Measurements from ENCODE around the gene PRR30. TPM values are rescaled to one million over a fixed set of nuclear protein-coding genes. Genes with fewer than 3 reads are reported as not detected.
A peak's percentile ranks its signal among the peaks of the same experiment; 100 is the strongest.

PRR30 gene
- total RNA-seq, 1 donor from 2014 or later, result not detected

DNA sequence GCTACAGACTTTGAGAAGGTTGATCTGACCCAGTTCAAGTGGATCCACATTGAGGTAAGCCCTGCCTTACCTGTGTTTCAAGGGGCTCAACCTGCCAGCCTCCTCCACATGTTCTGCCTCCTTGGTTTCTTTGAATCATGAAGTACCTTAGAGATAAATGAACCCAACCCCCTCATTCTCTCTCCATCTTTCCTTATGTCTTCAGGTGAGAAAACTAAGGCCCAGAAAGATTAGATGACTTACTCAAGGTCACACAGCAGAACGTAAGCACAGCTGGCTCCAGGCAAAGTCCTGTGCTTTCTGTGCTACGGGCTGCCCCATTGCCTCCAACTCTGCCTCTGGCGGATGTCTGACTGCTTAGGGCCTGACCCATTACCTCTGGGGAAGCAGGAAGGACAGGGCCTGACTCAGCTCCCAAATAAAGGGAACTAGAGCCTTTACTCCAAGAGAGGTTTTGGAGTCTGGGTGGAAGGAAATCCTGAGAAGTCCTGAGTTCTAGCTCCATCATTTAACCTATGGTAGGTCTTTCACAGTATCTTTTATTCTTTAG, 42.4 kb downstream of the PRR30 start:
- intact Hi-C loops (cut with micrococcal nuclease), result loop anchor here (2.0 to 5.0 kb wide), 2 partner anchors 95 to 184 kb away; no protein-coding TSS in a partner anchor
- no peak for DNase-seq (ENCODE audit: low spot score)
- no peak overlapping the region for H3K27ac Mint-ChIP-seq
- peaks cover 9% of the 10 kb centered on the region for H3K4me1 Mint-ChIP-seq (ENCODE audit: low read depth)
- no peaks in the 10 kb centered on the region for H3K27me3 Mint-ChIP-seq (ENCODE audit: low read depth)
- no peak overlapping the region for H3K4me3 Mint-ChIP-seq (ENCODE audit: low read depth)
- H3K9me3 Mint-ChIP-seq, result no peaks in the 10 kb centered on the region
- H3K36me3 Mint-ChIP-seq (ENCODE audit: low read depth), result no peaks in the 10 kb centered on the region

DNA sequence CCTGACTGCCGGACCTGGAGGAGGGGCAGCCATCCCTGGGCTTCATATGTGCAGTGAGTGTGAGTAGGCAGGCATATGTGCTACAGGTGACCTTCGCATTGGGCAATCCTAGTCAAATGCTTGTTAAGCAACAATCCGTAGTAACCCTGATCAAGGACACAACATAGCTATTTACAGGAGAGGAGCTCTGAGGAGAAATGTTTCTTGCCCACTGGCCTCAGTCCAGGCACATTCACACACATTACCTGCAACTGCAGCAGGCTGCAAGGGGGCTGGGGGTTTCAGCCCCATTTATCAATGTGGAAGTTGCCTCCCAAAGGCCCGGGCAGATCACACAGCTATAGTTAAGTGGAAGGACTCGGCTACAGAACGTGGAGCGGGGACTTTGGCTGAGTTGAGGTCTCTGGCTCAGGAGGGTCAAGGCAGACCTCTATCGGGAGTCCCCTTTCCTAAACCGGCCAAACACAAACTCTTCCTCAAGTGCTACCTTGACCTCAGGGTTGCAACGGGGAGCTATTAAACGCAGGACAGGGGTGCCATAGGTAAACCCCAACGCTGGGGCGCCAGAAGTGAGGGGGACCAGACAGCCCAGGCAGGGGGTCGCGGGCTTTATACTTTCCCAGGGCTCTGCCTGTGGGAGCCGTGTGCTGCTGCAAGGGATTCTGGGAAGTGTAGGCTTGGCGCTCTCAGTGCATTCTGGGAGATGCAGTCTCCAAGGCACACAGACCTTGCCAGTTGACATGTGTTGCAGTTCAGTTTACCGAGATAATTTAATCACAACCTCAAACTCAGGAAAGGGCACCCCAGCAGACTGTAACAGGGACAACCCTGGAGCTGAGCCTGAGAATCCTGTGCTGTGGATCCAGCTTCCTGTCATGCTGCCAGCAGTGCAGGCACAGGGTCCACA, 43.2 kb downstream of the PRR30 start:
- Mint-ChIP-seq H3K27ac (peak overlapping the region; percentile 24), H3K36me3 (ENCODE audit: low read depth) (no peaks in the 10 kb centered on the region), H3K4me1 (ENCODE audit: low read depth) (peaks cover 9% of the 10 kb centered on the region), H3K27me3 (ENCODE audit: low read depth) (no peaks in the 10 kb centered on the region), H3K9me3 (no peaks in the 10 kb centered on the region), H3K4me3 (ENCODE audit: low read depth) (peak overlapping the region; percentile 51)
- no peak for DNase-seq (ENCODE audit: low spot score)
- intact Hi-C loops (cut with micrococcal nuclease), result loop anchor here (2.0 to 5.0 kb wide), 2 partner anchors 96 to 185 kb away; no protein-coding TSS in a partner anchor

DNA sequence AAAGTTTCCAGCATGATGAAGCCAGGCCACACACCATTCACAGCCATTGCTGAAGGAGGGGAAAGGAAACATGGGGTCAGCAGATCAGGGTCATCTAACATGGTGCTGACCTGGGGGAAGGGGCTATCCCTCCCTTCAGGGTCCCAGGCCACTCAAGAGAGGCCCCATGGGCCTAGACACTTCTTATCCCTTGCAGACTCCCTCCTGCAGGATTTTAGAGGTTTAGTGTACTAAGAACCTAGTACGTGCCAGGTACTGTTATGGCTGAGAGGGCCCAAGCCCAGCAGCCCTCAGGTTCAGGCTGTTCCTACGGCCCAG, 43.8 kb downstream of the PRR30 start:
- Mint-ChIP-seq H3K27me3 (ENCODE audit: low read depth) (no peaks in the 10 kb centered on the region), H3K4me3 (ENCODE audit: low read depth) (peak overlapping the region; percentile 21), H3K27ac (no peak overlapping the region), H3K4me1 (ENCODE audit: low read depth) (peaks cover 9% of the 10 kb centered on the region), H3K9me3 (no peaks in the 10 kb centered on the region), H3K36me3 (ENCODE audit: low read depth) (no peaks in the 10 kb centered on the region)
- intact Hi-C loops (cut with micrococcal nuclease), result loop anchor here (5.0 kb wide), 1 partner anchor 97 kb away; no protein-coding TSS in a partner anchor
- no peak for DNase-seq (ENCODE audit: low spot score)

DNA sequence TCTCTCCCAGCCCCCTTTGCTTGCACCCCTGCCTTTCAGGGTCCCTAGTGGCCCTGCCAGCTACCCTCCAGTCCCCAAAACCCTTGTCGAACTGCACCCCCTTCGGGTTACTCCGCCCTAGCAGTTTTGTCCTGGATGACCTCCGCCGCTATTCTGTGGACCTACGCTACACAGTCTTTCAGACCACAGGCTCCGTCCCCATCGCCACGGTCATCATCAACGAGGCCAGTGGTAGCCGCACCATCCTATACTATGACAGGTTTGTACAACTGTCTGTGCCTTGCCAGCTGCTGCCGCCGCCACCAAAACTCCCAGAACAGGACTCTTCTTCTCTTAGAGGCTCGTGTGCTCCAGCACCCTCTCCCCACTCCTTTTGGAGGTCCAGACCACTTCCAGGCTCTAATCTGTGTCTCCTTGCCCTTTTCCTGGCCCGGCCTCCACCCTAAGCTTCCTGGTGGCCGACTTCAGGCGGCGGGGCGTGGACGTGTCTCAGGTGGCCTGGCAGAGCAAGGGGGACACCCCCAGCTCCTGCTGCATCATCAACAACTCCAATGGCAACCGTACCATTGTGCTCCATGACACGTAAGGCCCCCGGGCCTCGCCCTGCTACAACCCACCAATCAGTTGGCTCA, 44.7 kb downstream of the PRR30 start:
- H3K9me3 Mint-ChIP-seq, result no peaks in the 10 kb centered on the region
- intact Hi-C loops (cut with micrococcal nuclease), result no loop called here
- no peaks in the 10 kb centered on the region for H3K27me3 Mint-ChIP-seq (ENCODE audit: low read depth)
- H3K36me3 Mint-ChIP-seq (ENCODE audit: low read depth), result no peaks in the 10 kb centered on the region
- DNase-seq (ENCODE audit: low spot score), result no peak
- peaks cover 9% of the 10 kb centered on the region for H3K4me1 Mint-ChIP-seq (ENCODE audit: low read depth)
- no peak overlapping the region for H3K4me3 Mint-ChIP-seq (ENCODE audit: low read depth)
- no peak overlapping the region for H3K27ac Mint-ChIP-seq

DNA sequence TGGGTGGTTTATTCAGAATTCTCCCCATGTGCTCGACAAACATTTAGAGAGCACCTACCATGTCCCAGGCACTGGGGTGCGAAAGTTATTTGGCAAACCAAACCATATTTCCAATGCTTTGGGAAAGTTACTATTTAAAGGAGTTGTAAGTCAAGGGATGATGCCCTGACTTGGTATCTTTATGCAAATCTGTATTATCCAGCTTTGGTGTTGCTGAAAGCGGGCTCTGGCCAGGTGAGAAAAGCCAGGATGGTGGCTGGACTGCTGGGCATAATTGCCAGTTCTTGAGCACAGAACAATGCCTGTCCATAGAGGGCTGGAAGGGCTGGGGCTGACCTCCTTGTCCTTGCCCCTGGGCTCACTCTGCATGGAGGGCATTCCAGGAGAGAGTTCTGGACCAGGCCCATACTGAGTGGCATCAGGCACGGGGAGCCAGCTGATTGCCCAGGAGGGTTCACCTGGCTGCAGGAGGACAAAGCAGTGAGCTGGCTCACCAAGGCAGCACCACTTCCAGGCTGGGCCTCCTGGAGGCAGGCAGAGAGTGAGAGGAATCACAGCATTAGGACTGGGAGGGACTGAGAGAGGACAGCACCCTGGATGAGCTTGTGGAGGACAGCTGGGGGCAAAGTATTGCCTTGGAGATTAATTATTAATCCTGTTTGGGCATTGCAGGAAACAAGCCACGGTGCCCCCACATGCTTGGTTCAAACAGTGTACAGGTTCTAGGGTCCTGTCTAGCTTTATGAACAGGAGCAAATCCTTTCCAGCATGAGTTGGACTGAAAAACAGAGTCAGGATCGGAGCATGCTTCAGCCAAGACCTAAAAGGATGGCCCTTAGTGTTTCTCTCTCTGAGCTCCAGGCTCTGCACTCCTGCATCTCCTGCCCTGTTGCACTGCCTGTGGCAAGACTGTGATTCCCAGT, 45.5 kb downstream of the PRR30 start:
- Mint-ChIP-seq H3K4me1 (ENCODE audit: low read depth) (peaks cover 9% of the 10 kb centered on the region), H3K27me3 (ENCODE audit: low read depth) (no peaks in the 10 kb centered on the region), H3K4me3 (ENCODE audit: low read depth) (no peak overlapping the region), H3K36me3 (ENCODE audit: low read depth) (no peaks in the 10 kb centered on the region), H3K9me3 (no peaks in the 10 kb centered on the region), H3K27ac (no peak overlapping the region)
- DNase-seq (ENCODE audit: low spot score), result no peak
- intact Hi-C loops (cut with micrococcal nuclease), result no loop called here

GRCh38 chr2:27092696-27093429, 46.3 kb downstream of the PRR30 start:
- H3K9me3 Mint-ChIP-seq, result no peaks in the 10 kb centered on the region
- intact Hi-C loops (cut with micrococcal nuclease), result no loop called here
- no peak overlapping the region for H3K4me3 Mint-ChIP-seq (ENCODE audit: low read depth)
- H3K4me1 Mint-ChIP-seq (ENCODE audit: low read depth), result peaks cover 9% of the 10 kb centered on the region
- no peaks in the 10 kb centered on the region for H3K27me3 Mint-ChIP-seq (ENCODE audit: low read depth)
- no peak for DNase-seq (ENCODE audit: low spot score)
- no peaks in the 10 kb centered on the region for H3K36me3 Mint-ChIP-seq (ENCODE audit: low read depth)
- H3K27ac Mint-ChIP-seq, result no peak overlapping the region

- intact Hi-C loops (cut with micrococcal nuclease), result no loop called here
- Mint-ChIP-seq H3K4me3 (ENCODE audit: low read depth) (no peak overlapping the region), H3K4me1 (ENCODE audit: low read depth) (peaks cover 15% of the 10 kb centered on the region), H3K27ac (no peak overlapping the region), H3K27me3 (ENCODE audit: low read depth) (no peaks in the 10 kb centered on the region), H3K36me3 (ENCODE audit: low read depth) (no peaks in the 10 kb centered on the region), H3K9me3 (no peaks in the 10 kb centered on the region)
- DNase-seq (ENCODE audit: low spot score), result no peak
These were observed 47.2 kb downstream of the PRR30 start for GRCh38 chr2:27091746-27092695.

GRCh38 chr2:27089111-27089954, 49.9 kb downstream of the PRR30 start:
- DNase-seq (ENCODE audit: low spot score), result no peak
- Mint-ChIP-seq H3K4me1 (ENCODE audit: low read depth) (peaks cover 14% of the 10 kb centered on the region), H3K27ac (no peak overlapping the region), H3K36me3 (ENCODE audit: low read depth) (no peaks in the 10 kb centered on the region), H3K4me3 (ENCODE audit: low read depth) (no peak overlapping the region), H3K9me3 (no peaks in the 10 kb centered on the region), H3K27me3 (ENCODE audit: low read depth) (no peaks in the 10 kb centered on the region)
- intact Hi-C loops (cut with micrococcal nuclease), result loop anchor here (5.0 to 10.0 kb wide), 2 partner anchors 123 to 125 kb away; partner anchors contain the start of genes ATRAID and SLC5A6

DNA sequence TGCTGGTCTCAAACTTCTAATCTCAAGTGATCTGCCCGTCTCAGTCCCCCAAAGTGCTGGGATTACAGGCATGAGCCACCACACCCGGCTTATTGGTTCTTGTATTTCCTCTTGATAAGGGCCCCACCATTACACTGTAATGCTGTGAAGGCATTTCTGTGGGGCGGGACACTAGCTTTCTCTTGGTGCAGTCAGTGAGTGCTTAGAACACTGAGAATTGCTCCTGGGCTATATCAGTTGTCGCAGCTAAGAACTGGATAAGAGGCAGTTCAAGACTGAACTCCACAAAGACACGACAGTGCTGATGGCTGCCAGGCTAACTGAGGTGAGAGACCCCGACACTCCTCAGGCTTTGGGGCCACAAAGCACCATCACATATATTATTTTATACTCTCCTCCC, 50.6 kb downstream of the PRR30 start:
- no peaks in the 10 kb centered on the region for H3K27me3 Mint-ChIP-seq (ENCODE audit: low read depth)
- no peaks in the 10 kb centered on the region for H3K9me3 Mint-ChIP-seq
- intact Hi-C loops (cut with micrococcal nuclease), result loop anchor here (5.0 to 10.0 kb wide), 2 partner anchors 124 kb away; partner anchors contain the start of genes ATRAID and SLC5A6
- no peak overlapping the region for H3K4me3 Mint-ChIP-seq (ENCODE audit: low read depth)
- no peaks in the 10 kb centered on the region for H3K36me3 Mint-ChIP-seq (ENCODE audit: low read depth)
- no peak overlapping the region for H3K27ac Mint-ChIP-seq
- peaks cover 16% of the 10 kb centered on the region for H3K4me1 Mint-ChIP-seq (ENCODE audit: low read depth)
- no peak for DNase-seq (ENCODE audit: low spot score)

GRCh38 chr2:27087823-27088410, 51.3 kb downstream of the PRR30 start:
- Mint-ChIP-seq H3K9me3 (no peaks in the 10 kb centered on the region), H3K27me3 (ENCODE audit: low read depth) (no peaks in the 10 kb centered on the region), H3K36me3 (ENCODE audit: low read depth) (no peaks in the 10 kb centered on the region), H3K4me3 (ENCODE audit: low read depth) (peak overlapping the region; percentile 58), H3K4me1 (ENCODE audit: low read depth) (peaks cover 16% of the 10 kb centered on the region), H3K27ac (no peak overlapping the region)
- intact Hi-C loops (cut with micrococcal nuclease), result loop anchor here (2.0 to 10.0 kb wide), 3 partner anchors 47 to 124 kb away; partner anchors contain the start of genes ATRAID, PREB and SLC5A6
- DNase-seq (ENCODE audit: low spot score), result no peak
